Colonic mucosa (tissue), 4 donors: ENCODE measurements around the gene DOP1B. TPM values are rescaled to one million over a fixed set of nuclear protein-coding genes. Genes with fewer than 3 reads are reported as not detected.

ENCODE experiments used
- DNase-seq: peaks from one replicate; pipeline ENCODE4 v3.0.0-alpha.2; 2020
- H3K27ac ChIP-seq: fragments of 200-600 bp; one replicate; pipeline ENCODE4 v1.8.0; 2021
- H3K27me3 ChIP-seq: fragments of 200-600 bp; one replicate; pipeline ENCODE4 v1.8.0; 2021
- H3K36me3 ChIP-seq: fragments of 200-600 bp; one replicate; pipeline ENCODE4 v1.8.0; 2021
- H3K4me1 ChIP-seq: fragments of 200-600 bp; one replicate; pipeline ENCODE4 v1.8.0; 2021; ENCODE audit warnings: mild to moderate bottlenecking
- H3K4me3 ChIP-seq: fragments of 200-600 bp; one replicate; pipeline ENCODE4 v1.8.0; 2021
- H3K9ac ChIP-seq, 2 donors: one replicate each; pipeline ENCODE4 v1.7.0; 2013; ENCODE audit warnings: control low read depth in 2 of 2, low read depth in 2 of 2, low read length in 2 of 2
- H3K9me3 ChIP-seq: fragments of 200-600 bp; one replicate; pipeline ENCODE4 v1.8.0; 2021
- intact Hi-C: fragments of 100-400 bp; cut with DNase I; formaldehyde crosslinking; loops from one replicate; pipeline ENCODE4 v1.14.1; 2022
- total RNA-seq, 2 donors: library from RNA; stranded (reverse); fragmentation: NEBNext Ultra II Directional in 1 of 2; extraction: Animal tissue kit (Norgen Biotek cat#: 25700) in 1 of 2; gene quantifications; one replicate each; pipeline ENCODE4 v1.2.1, GENCODE V29; 2021
- TF ChIP-seq, protein P1 (sequence below): fragments of 200-600 bp; IDR thresholded peaks from one replicate; pipeline ENCODE4 v1.8.0; 2022; ENCODE audit warnings: antibody characterized with exemption, mild to moderate bottlenecking
- donor health status: healthy.
- donor health status: DM: no; HTN: no; CAD: no.
- donor health status: DM: no; HTN: no; CAD: no.

The DOP1B gene
- total RNA-seq, 2 donors from 2014 or later, result 72.5 to 78.8 TPM

DNA sequence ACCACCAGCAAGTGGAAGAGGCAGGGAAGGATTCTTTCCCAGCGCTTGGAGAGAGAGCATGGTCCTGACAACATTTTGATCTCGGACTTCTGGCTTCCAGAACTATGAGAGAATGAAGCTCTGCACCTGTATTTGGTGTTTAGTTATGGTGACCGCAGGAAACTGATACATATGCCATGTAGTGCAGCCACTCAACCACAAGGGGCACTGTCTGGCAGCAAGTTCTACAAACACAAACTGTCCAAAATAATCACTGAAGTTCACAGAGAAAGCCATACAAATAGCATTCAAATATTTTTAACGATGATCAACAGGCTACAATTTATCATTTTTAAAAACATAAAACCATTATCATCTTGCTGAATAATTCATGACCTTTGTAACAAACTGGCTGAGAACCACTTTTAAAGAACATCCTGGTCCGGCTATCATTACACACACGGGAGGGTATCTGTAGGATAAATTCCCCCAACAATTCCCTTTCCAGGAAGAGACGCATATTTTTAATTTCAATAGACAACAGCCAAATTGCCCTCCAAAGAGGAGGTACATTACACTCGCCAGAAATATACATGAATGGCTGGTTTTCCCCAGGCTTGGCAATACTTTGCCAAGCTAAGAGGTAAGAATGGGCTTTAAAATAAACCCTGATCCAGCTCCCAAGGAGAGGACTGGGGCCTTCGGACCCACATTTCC lies 31.0 kb upstream of the DOP1B start:
- no peaks in the 10 kb centered on the region for H3K27me3 ChIP-seq
- TF ChIP-seq, protein P1, sequence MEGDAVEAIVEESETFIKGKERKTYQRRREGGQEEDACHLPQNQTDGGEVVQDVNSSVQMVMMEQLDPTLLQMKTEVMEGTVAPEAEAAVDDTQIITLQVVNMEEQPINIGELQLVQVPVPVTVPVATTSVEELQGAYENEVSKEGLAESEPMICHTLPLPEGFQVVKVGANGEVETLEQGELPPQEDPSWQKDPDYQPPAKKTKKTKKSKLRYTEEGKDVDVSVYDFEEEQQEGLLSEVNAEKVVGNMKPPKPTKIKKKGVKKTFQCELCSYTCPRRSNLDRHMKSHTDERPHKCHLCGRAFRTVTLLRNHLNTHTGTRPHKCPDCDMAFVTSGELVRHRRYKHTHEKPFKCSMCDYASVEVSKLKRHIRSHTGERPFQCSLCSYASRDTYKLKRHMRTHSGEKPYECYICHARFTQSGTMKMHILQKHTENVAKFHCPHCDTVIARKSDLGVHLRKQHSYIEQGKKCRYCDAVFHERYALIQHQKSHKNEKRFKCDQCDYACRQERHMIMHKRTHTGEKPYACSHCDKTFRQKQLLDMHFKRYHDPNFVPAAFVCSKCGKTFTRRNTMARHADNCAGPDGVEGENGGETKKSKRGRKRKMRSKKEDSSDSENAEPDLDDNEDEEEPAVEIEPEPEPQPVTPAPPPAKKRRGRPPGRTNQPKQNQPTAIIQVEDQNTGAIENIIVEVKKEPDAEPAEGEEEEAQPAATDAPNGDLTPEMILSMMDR, result peak; percentile 89
- peak; percentile 69 for DNase-seq
- no peak overlapping the region for H3K4me3 ChIP-seq
- H3K4me1 ChIP-seq, result no peaks in the 10 kb centered on the region
- intact Hi-C loops, result no loop called here
- no peak overlapping the region for H3K9ac ChIP-seq
- H3K27ac ChIP-seq, result no peak overlapping the region
- H3K36me3 ChIP-seq, result no peaks in the 10 kb centered on the region
- H3K9me3 ChIP-seq, result no peaks in the 10 kb centered on the region

DNA sequence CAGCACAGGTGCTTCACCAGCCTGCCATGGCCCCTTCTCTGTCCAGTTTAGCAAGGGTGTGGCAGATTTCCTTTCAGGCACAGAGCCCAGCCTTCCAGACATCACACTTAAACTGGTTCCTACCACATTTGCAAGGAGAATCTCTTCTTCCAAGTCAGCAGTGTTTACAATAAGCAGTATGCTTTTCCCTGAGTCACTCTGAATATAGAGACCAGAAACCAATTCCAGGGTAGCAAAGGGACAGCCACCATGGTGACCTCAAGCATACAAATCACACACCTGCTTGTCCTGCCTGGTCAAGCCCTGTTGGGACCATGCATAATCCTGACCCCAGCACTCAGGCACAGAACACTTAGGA lies 30.4 kb upstream of the DOP1B start:
- Histone ChIP-seq H3K27ac (no peak overlapping the region), H3K27me3 (no peaks in the 10 kb centered on the region), H3K36me3 (no peaks in the 10 kb centered on the region), H3K9ac (no peak overlapping the region), H3K4me3 (no peak overlapping the region), H3K9me3 (no peaks in the 10 kb centered on the region), H3K4me1 (no peaks in the 10 kb centered on the region)
- intact Hi-C loops, result no loop called here
- DNase-seq, result peak; percentile 67
- TF ChIP-seq, protein P1, result no peak

DNA sequence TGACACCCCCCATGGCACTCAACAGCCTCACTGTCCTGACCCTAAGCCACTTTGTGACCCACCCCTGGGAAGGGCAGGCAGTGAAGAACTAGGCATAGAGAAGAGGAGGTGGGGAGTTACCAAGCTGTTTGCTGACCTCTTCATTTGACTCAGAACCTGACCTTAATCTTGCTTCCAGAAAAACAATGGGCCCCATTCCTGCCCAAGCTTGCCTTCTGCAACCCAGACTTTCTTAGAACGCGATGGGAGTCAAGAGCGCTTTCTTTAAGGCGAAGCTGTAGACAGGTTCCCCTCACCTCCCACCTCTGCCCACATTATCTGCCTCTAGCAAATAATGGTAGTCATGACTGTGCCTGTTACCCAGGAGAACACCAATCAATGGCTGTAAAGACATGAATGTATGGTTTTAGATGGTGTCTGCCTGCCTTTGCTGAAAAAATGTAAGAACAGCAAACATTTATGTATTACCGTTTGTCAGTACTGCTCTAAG lies 30.0 kb upstream of the DOP1B start:
- Histone ChIP-seq H3K4me1 (no peaks in the 10 kb centered on the region), H3K9me3 (no peaks in the 10 kb centered on the region), H3K9ac (no peak overlapping the region), H3K36me3 (no peaks in the 10 kb centered on the region), H3K4me3 (no peak overlapping the region), H3K27me3 (no peaks in the 10 kb centered on the region), H3K27ac (no peak overlapping the region)
- TF ChIP-seq, protein P1, result no peak
- intact Hi-C loops, result no loop called here
- no peak for DNase-seq

DNA sequence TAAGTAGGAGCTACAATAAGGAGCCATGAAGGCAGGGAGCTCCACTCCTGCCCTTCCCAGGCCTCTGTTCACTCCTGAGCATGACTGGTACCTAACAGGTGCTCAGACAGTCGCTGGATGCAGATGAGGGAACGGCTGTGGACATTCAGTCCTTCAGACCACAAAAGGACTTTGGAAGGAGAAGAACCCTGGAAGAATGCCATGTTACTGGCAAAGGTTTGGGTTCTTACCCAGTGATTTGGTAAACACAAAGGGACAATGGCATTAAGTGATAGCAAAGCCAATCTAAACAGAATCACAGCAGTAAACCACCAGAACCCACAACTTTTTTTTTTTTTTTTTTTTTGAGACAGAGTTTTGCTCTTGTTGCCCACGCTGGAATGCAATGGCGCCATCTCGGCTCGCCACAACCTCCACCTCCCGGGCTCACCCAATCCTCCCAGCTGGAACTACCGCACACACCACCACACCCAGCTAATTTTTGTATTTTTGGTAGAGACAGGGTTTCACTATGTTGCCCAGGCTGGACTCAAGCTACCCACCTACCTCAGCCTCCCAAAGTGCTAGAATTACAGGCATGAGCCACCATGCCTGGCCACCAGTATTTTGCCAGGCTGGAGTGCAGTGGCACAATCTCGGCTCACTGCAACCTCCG lies 29.2 kb upstream of the DOP1B start:
- Histone ChIP-seq H3K36me3 (no peaks in the 10 kb centered on the region), H3K9ac (no peak overlapping the region), H3K27me3 (no peaks in the 10 kb centered on the region), H3K4me3 (no peak overlapping the region), H3K9me3 (no peaks in the 10 kb centered on the region), H3K4me1 (no peaks in the 10 kb centered on the region), H3K27ac (no peak overlapping the region)
- DNase-seq, result no peak
- TF ChIP-seq, protein P1, result no peak
- intact Hi-C loops, result no loop called here

DNA sequence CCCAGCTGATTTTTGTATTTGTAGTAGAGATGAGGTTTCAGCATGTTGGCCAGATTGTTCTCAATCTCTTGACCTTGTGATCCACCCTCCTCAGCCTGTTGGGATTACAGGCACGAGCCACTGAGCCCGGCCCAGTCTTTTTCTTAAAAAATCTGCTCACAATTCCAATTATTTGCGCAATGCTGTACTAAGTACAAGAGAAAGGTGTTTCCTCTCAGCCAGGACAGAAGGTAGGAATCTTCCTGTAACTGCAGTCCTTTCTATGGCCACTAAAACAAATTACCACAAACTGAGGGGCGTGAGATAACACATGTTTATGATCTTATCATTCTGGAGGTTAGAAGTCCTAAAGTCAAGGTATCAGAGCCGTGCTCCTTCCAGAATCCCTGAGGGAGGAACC lies 28.6 kb upstream of the DOP1B start:
- TF ChIP-seq, protein P1, result no peak
- intact Hi-C loops, result no loop called here
- Histone ChIP-seq H3K4me1 (no peaks in the 10 kb centered on the region), H3K9me3 (no peaks in the 10 kb centered on the region), H3K27ac (no peak overlapping the region), H3K27me3 (no peaks in the 10 kb centered on the region), H3K36me3 (no peaks in the 10 kb centered on the region), H3K4me3 (no peak overlapping the region), H3K9ac (no peak overlapping the region)
- no peak for DNase-seq
